BE2C (cell line): Measurements from ENCODE around the gene TAS2R40.

ENCODE experiments used
- DNase-seq: peaks from one replicate; pipeline ENCODE4 v3.0.0-alpha.2; 2020
- H3K27me3 ChIP-seq: fragments of 250-450 bp; sonication (Bioruptor Pico); 2 replicates; pipeline ENCODE4 v1.5.1; 2020; ENCODE audit warnings: mild to moderate bottlenecking
- H3K36me3 ChIP-seq: fragments of 250-450 bp; sonication (Bioruptor Pico); 2 replicates; pipeline ENCODE4 v1.5.1; 2020; ENCODE audit warnings: mild to moderate bottlenecking
- H3K4me1 ChIP-seq: fragments of 250-450 bp; sonication (Bioruptor Pico); 2 replicates; pipeline ENCODE4 v1.5.1; 2020
- H3K4me3 ChIP-seq: 2 replicates; pipeline ENCODE4 v1.5.1; 2011; ENCODE audit warnings: low read depth, low read length
- H3K9me3 ChIP-seq: fragments of 250-450 bp; sonication (Bioruptor Pico); 2 replicates; pipeline ENCODE4 v1.5.1; 2020
- CTCF ChIP-seq: IDR thresholded peaks from 2 replicates; pipeline ENCODE4 v1.5.1; 2012; ENCODE audit warnings: mild to moderate bottlenecking, low read depth, low read length

Gene TAS2R40

GRCh38 chr7:143235561-143235960 is 13.7 kb downstream of the TAS2R40 start:
- Histone ChIP-seq H3K4me1 (no peaks in the 10 kb centered on the region), H3K27me3 (no peaks in the 10 kb centered on the region), H3K9me3 (no peaks in the 10 kb centered on the region), H3K36me3 (no peaks in the 10 kb centered on the region), H3K4me3 (no peak overlapping the region)
- DNase-seq = no peak
- TF ChIP-seq CTCF = no peak

DNA sequence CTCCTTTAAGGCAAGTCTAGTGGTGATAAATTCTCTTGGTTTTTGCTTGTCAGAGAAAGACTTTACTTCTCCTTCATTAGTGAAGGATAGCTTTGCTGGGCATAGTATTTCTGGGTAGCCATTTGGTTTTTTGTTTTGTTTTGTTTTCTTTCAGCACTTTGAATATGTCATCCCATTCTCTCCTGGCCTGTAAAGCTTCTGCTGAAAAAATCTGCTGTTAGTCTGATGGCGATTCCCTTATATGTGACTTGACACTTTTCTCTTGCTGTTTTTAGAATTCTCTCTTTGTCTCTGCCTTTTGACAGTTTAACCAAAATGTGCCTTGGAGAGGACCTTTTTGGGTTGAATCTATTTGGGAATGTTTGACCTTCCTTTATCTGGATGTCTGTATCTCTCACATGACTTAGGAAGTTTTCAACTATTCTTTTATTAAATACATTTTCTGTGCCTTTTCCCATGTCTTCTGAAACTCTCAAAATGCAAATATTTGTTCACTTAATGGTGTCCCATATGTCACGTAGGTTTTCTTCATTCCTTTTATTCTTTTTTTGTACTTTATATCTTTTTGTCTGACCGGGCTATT is 14.7 kb downstream of the TAS2R40 start:
- no peak for DNase-seq
- Histone ChIP-seq H3K27me3 (no peaks in the 10 kb centered on the region), H3K4me1 (no peaks in the 10 kb centered on the region), H3K36me3 (no peaks in the 10 kb centered on the region), H3K9me3 (no peaks in the 10 kb centered on the region), H3K4me3 (no peak overlapping the region)
- TF ChIP-seq CTCF = no peak

GRCh38 chr7:143237366-143237765 is 15.5 kb downstream of the TAS2R40 start:
- H3K4me3 ChIP-seq = no peak overlapping the region
- no peaks in the 10 kb centered on the region for H3K4me1 ChIP-seq
- no peak for TF ChIP-seq CTCF
- no peaks in the 10 kb centered on the region for H3K27me3 ChIP-seq
- no peak for DNase-seq
- no peaks in the 10 kb centered on the region for H3K9me3 ChIP-seq
- no peaks in the 10 kb centered on the region for H3K36me3 ChIP-seq

GRCh38 chr7:143238289-143238980 is 16.6 kb downstream of the TAS2R40 start:
- no peak for DNase-seq
- Histone ChIP-seq H3K27me3 (no peaks in the 10 kb centered on the region), H3K9me3 (no peaks in the 10 kb centered on the region), H3K36me3 (no peaks in the 10 kb centered on the region), H3K4me3 (no peak overlapping the region), H3K4me1 (no peaks in the 10 kb centered on the region)
- no peak for TF ChIP-seq CTCF

- Histone ChIP-seq H3K27me3 (0 out of 2 replicates have a peak, but pooled peaks cover 3% of the 10 kb centered on the region), H3K36me3 (no peaks in the 10 kb centered on the region), H3K9me3 (no peaks in the 10 kb centered on the region), H3K4me1 (no peaks in the 10 kb centered on the region), H3K4me3 (no peak overlapping the region)
- DNase-seq = no peak
- no peak for TF ChIP-seq CTCF
These were observed 18.0 kb downstream of the TAS2R40 start for GRCh38 chr7:143239813-143240212.
